ENCODE results near the gene SIGLEC8. TPM values are rescaled to one million over a fixed set of nuclear protein-coding genes. Genes with fewer than 3 reads are reported as not detected.

SIGLEC8 gene
- total and polyA plus RNA-seq, 9 of the 15 experiments (the other 6 are each of a cell fraction or from before 2014, with no cell fraction given): 0.04 to 0.65 (median 0.39) TPM

DNA sequence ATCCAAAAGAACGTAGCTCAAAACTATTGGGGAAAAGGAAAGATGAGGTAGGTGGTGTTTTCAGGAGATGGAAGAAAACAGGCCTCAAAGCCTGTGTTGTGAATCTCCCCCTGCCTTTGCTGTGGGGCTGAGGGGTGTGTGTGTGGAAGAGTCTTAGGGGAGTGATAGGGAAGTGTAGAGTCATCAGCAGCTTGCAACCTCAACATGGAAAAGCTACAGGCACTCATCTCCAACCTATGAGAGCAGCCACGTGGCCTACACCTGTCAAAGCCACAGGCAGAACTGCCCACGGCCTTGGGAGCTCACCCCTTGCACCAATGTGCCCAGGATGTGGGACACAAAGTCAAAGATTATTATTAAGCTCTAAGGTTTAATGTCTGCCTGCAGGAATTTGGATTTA is 47.6 kb upstream of the SIGLEC8 start:
- Histone ChIP-seq H3K27ac (ENCODE audit: extremely low read depth, low read depth, low read length) (peak overlapping the region; percentile 19; the same call in 2 of the 3 replicates), H3K4me2 (ENCODE audit: insufficient read depth, low read length) (no peak overlapping the region), H3K27me3 (ENCODE audit: control insufficient read depth in 2 of 2, insufficient read depth in 2 of 2, low read length in 2 of 2) (no peaks in the 10 kb centered on the region), H3K79me2 (ENCODE audit: control insufficient read depth, insufficient read depth, low read length) (peaks cover 12% of the 10 kb centered on the region), H3K36me3 (ENCODE audit: control insufficient read depth, insufficient read depth, low read length) (no peaks in the 10 kb centered on the region), H3K4me3 (no peak overlapping the region), H3K9me1 (ENCODE audit: control insufficient read depth, insufficient read depth, low read length) (no peaks in the 10 kb centered on the region), H3K9me3 (replicated peaks; ENCODE audit: control insufficient read depth, insufficient read depth, low read depth, low read length) (no peaks in the 10 kb centered on the region; the same call in 1 of the 2 replicates), H3K9ac (ENCODE audit: insufficient read depth in 1 of 2, low read depth in 2 of 2, low read length in 2 of 2) (no peak overlapping the region), H4K20me1 (replicated peaks; ENCODE audit: control insufficient read depth, insufficient read depth, low read length) (no peaks in the 10 kb centered on the region), H2AFZ (ENCODE audit: low read depth, low read length) (peak overlapping the region; percentile 16), H3K4me1 (replicated peaks in 1 of 2; ENCODE audit: control insufficient read depth in 2 of 2, insufficient read depth in 2 of 2, low read length in 2 of 2) (peaks cover 45 to 66% of the 10 kb centered on the region in 2 experiments)
- 53% methylated on average over 3 of the region's 3 CpGs for WGBS (ENCODE audit: insufficient coverage, low coverage, missing lambda C conversion rate)
- CTCF ChIA-PET (ENCODE audit: low intra/inter-chr PET ratio): no interaction called here
- POLR2A ChIA-PET: interaction anchor here (0.6 to 1.0 kb wide), 5 partner anchors 9 to 224 kb away, joined by 3 read pairs; no protein-coding TSS in a partner anchor
- no peak for DNase-seq (ENCODE audit: extremely low read depth in 1 of 4, low spot score in 3 of 4)
- intact Hi-C loops (cut with micrococcal nuclease) (no loop called here), in situ Hi-C loops (cut with MboI) (no loop called here)
- no peak for ATAC-seq
- no peak for FAIRE-seq
- no TSS peak for BruUV-seq (replicated peaks)
- TF ChIP-seq, protein P1, sequence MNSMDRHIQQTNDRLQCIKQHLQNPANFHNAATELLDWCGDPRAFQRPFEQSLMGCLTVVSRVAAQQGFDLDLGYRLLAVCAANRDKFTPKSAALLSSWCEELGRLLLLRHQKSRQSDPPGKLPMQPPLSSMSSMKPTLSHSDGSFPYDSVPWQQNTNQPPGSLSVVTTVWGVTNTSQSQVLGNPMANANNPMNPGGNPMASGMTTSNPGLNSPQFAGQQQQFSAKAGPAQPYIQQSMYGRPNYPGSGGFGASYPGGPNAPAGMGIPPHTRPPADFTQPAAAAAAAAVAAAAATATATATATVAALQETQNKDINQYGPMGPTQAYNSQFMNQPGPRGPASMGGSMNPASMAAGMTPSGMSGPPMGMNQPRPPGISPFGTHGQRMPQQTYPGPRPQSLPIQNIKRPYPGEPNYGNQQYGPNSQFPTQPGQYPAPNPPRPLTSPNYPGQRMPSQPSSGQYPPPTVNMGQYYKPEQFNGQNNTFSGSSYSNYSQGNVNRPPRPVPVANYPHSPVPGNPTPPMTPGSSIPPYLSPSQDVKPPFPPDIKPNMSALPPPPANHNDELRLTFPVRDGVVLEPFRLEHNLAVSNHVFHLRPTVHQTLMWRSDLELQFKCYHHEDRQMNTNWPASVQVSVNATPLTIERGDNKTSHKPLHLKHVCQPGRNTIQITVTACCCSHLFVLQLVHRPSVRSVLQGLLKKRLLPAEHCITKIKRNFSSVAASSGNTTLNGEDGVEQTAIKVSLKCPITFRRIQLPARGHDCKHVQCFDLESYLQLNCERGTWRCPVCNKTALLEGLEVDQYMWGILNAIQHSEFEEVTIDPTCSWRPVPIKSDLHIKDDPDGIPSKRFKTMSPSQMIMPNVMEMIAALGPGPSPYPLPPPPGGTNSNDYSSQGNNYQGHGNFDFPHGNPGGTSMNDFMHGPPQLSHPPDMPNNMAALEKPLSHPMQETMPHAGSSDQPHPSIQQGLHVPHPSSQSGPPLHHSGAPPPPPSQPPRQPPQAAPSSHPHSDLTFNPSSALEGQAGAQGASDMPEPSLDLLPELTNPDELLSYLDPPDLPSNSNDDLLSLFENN (IDR thresholded peaks at IDR 0.05; ENCODE audit: low read depth in 2 of 2, low read length in 2 of 2): no peak
- TF ChIP-seq, protein P2, sequence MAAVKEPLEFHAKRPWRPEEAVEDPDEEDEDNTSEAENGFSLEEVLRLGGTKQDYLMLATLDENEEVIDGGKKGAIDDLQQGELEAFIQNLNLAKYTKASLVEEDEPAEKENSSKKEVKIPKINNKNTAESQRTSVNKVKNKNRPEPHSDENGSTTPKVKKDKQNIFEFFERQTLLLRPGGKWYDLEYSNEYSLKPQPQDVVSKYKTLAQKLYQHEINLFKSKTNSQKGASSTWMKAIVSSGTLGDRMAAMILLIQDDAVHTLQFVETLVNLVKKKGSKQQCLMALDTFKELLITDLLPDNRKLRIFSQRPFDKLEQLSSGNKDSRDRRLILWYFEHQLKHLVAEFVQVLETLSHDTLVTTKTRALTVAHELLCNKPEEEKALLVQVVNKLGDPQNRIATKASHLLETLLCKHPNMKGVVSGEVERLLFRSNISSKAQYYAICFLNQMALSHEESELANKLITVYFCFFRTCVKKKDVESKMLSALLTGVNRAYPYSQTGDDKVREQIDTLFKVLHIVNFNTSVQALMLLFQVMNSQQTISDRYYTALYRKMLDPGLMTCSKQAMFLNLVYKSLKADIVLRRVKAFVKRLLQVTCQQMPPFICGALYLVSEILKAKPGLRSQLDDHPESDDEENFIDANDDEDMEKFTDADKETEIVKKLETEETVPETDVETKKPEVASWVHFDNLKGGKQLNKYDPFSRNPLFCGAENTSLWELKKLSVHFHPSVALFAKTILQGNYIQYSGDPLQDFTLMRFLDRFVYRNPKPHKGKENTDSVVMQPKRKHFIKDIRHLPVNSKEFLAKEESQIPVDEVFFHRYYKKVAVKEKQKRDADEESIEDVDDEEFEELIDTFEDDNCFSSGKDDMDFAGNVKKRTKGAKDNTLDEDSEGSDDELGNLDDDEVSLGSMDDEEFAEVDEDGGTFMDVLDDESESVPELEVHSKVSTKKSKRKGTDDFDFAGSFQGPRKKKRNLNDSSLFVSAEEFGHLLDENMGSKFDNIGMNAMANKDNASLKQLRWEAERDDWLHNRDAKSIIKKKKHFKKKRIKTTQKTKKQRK (IDR thresholded peaks at IDR 0.05; ENCODE audit: borderline replicate concordance, low read depth, low read length): no peak
- no peak for TF ChIP-seq HNRNPL (IDR thresholded peaks at IDR 0.05; ENCODE audit: low read depth, low read length)
- TF ChIP-seq FOXK2 (conservative IDR thresholded peaks at IDR 0.05 in 1 of 2, IDR thresholded peaks at IDR 0.05 in 1 of 2; ENCODE audit: low read depth in 2 of 2): 0 out of 4 replicates have a peak, but pooled peaks of 1 of the 2 experiments have one; percentile 24

Measured in K562 (cell line).